GM23338 (cell line): Measurements from ENCODE around the gene CCNY. TPM values are rescaled to one million over a fixed set of nuclear protein-coding genes. Genes with fewer than 3 reads are reported as not detected.
A peak's percentile ranks its signal among the peaks of the same experiment; 100 is the strongest.

ENCODE experiments used
- ATAC-seq: fragments of 200-7000 bp; cut with Tn5 transposase; 3 replicates; pipeline ENCODE4 v1.9.1; 2020
- DNase-seq: peaks from one replicate; pipeline ENCODE4 v3.0.0-alpha.2; 2015; ENCODE audit warnings: low spot score
- H2AFZ ChIP-seq: fragments of 200-600 bp; sonication (generic); 2 replicates; pipeline ENCODE4 v1.8.0; 2016; ENCODE audit warnings: antibody characterized with exemption, mild to moderate bottlenecking, moderate library complexity
- H3F3A ChIP-seq: fragments of 200-600 bp; sonication (generic); replicated peaks from 2 replicates; pipeline ENCODE4 v1.8.0; 2017; ENCODE audit warnings: antibody characterized with exemption, mixed run types, low read depth
- H3K27ac ChIP-seq: fragments of 200-600 bp; sonication (generic); 2 replicates; pipeline ENCODE4 v1.6.1; 2016; ENCODE audit warnings: low read depth
- H3K27me3 ChIP-seq: fragments of 200-600 bp; sonication (generic); 2 replicates; pipeline ENCODE4 v1.8.0; 2016; ENCODE audit warnings: mild to moderate bottlenecking, mixed run types, moderate library complexity; ENCODE audit not compliant: insufficient read depth
- H3K36me3 ChIP-seq: fragments of 200-600 bp; sonication (generic); 2 replicates; pipeline ENCODE4 v1.8.0; 2016; ENCODE audit warnings: mild to moderate bottlenecking; ENCODE audit not compliant: insufficient read depth
- H3K4me1 ChIP-seq: fragments of 200-600 bp; sonication (generic); 2 replicates; pipeline ENCODE4 v1.8.0; 2016; ENCODE audit warnings: mild to moderate bottlenecking, moderate library complexity; ENCODE audit not compliant: insufficient read depth
- H3K4me2 ChIP-seq: fragments of 200-600 bp; sonication (generic); 2 replicates; pipeline ENCODE4 v1.7.1; 2017; ENCODE audit warnings: mixed run types
- H3K4me3 ChIP-seq: fragments of 200-600 bp; sonication (generic); 2 replicates; pipeline ENCODE4 v1.6.1; 2016; ENCODE audit warnings: mixed run types
- H3K79me2 ChIP-seq: fragments of 200-600 bp; sonication (generic); replicated peaks from 2 replicates; pipeline ENCODE4 v1.8.0; 2017; ENCODE audit warnings: mild to moderate bottlenecking; ENCODE audit not compliant: insufficient read depth
- H3K9me2 ChIP-seq: fragments of 200-600 bp; sonication (generic); 2 replicates; pipeline ENCODE4 v1.8.0; 2017; ENCODE audit not compliant: insufficient read depth
- H4K20me1 ChIP-seq: fragments of 200-600 bp; sonication (generic); replicated peaks from 2 replicates; pipeline ENCODE4 v1.8.0; 2017; ENCODE audit warnings: mild to moderate bottlenecking; ENCODE audit not compliant: insufficient read depth
- H3K27ac Mint-ChIP-seq: 2 replicates; pipeline ENCODE4 v1.8.0; 2020; ENCODE audit warnings: inconsistent platforms, mild to moderate bottlenecking, moderate library complexity, mixed read lengths
- H3K27me3 Mint-ChIP-seq: 3 replicates; pipeline ENCODE4 v1.8.0; 2022; ENCODE audit warnings: low read depth, mild to moderate bottlenecking, moderate library complexity, mixed read lengths, inconsistent platforms; ENCODE audit not compliant: insufficient read depth, poor library complexity
- H3K36me3 Mint-ChIP-seq: 3 replicates; pipeline ENCODE4 v1.8.0; 2021; ENCODE audit warnings: low read depth, mild to moderate bottlenecking, inconsistent platforms, moderate library complexity, mixed read lengths
- H3K4me1 Mint-ChIP-seq: 3 replicates; pipeline ENCODE4 v1.8.0; 2020; ENCODE audit warnings: mild to moderate bottlenecking, inconsistent platforms, mixed read lengths
- H3K4me3 Mint-ChIP-seq: 3 replicates; pipeline ENCODE4 v1.8.0; 2021; ENCODE audit warnings: moderate library complexity, mild to moderate bottlenecking, inconsistent platforms, mixed read lengths
- H3K9me3 Mint-ChIP-seq: 3 replicates; pipeline ENCODE4 v1.8.0; 2020; ENCODE audit warnings: moderate library complexity, mild to moderate bottlenecking, inconsistent platforms, mixed read lengths
- EZH2 ChIP-seq: fragments of 200-600 bp; sonication (generic); IDR thresholded peaks from one replicate; pipeline ENCODE4 v1.8.0; 2017; ENCODE audit warnings: antibody characterized with exemption, mild to moderate bottlenecking, low read depth; ENCODE audit not compliant: unreplicated experiment
- JUNB ChIP-seq: IDR thresholded peaks from one replicate; pipeline ENCODE4 v1.6.1; 2016; ENCODE audit warnings: antibody characterized with exemption; ENCODE audit not compliant: unreplicated experiment
- NANOG ChIP-seq: IDR thresholded peaks from 2 replicates; pipeline ENCODE4 v1.6.1; 2016; ENCODE audit warnings: antibody characterized with exemption, borderline replicate concordance
- POLR2AphosphoS5 ChIP-seq: IDR thresholded peaks from 2 replicates; pipeline ENCODE4 v1.6.1; 2016; ENCODE audit warnings: antibody characterized with exemption, low read depth
- ZNF114 ChIP-seq: fragments of 250-450 bp; sonication (Bioruptor Pico); IDR thresholded peaks from 2 replicates; pipeline ENCODE4 v1.5.0; 2020; ENCODE audit warnings: mild to moderate bottlenecking, moderate library complexity
- ZNF331 ChIP-seq: fragments of 250-450 bp; sonication (Bioruptor Pico); IDR thresholded peaks from 2 replicates; pipeline ENCODE4 v1.5.0; 2020; ENCODE audit warnings: low read depth, mild to moderate bottlenecking, moderate library complexity
- polyA plus RNA-seq: library from polyadenylated mRNA; unstranded; fragments of >200 nt; fragmentation: Nextera tagmentation; extraction: Ambion mirVana; gene quantifications from 2 replicates; pipeline ENCODE4 v1.2.1, GENCODE V29; 2016
- total RNA-seq: library from RNA; depleted of rRNA; stranded (reverse); fragments of >200 nt; shearing (Covaris generic); gene quantifications from 2 replicates; pipeline ENCODE4 v1.2.3, GENCODE V29; 2014
- TF ChIP-seq, protein P1 (sequence below): fragments of 250-450 bp; sonication (Bioruptor Pico); IDR thresholded peaks from 2 replicates; pipeline ENCODE4 v1.5.0; 2020; ENCODE audit warnings: mild to moderate bottlenecking, moderate library complexity
- TF ChIP-seq, protein P2 (sequence below): IDR thresholded peaks from one replicate; pipeline ENCODE4 v1.6.1; 2018; ENCODE audit warnings: antibody characterized with exemption; ENCODE audit not compliant: unreplicated experiment
- TF ChIP-seq, protein P3 (sequence below): IDR thresholded peaks from 2 replicates; pipeline ENCODE4 v1.6.1; 2016; ENCODE audit warnings: antibody characterized with exemption

The CCNY gene
- total and polyA plus RNA-seq, 2 experiments from 2014 or later = 14.2 to 29.0 TPM

DNA sequence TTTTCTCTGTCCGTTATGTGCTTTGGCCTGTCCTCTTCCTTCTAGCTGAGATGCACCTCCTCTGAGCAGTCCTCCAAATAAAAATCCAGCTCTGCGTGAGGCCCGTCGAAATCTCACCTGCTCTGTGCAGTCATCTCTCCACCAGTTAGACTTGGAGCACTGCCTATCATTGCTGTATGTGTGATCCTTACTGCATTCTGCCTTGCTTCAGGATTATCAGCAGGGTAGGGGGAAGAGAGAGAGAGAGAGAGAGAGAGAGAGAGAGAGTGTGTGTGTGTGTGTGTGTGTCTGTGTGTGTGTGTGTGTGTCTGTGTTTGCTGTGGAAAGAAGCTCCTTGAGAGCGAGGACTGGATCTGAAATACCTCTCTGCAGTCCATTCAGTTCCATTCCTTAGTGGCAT lies 129.4 kb downstream of the CCNY start:
- H3K4me3 ChIP-seq = peak overlapping the region; percentile 34; the same call in 1 of the 2 replicates
- no peaks in the 10 kb centered on the region for H3K36me3 Mint-ChIP-seq
- peaks cover 5% of the 10 kb centered on the region for H3K9me2 ChIP-seq
- no peak for ATAC-seq
- H3K27ac ChIP-seq = 0 out of 2 replicates have a peak overlapping the region, but pooled peaks have one; percentile 0
- peak overlapping the region; percentile 63 for H3K4me2 ChIP-seq
- peaks cover 39% of the 10 kb centered on the region for H3K4me1 Mint-ChIP-seq
- H3K27ac Mint-ChIP-seq = no peak overlapping the region
- H3K27me3 Mint-ChIP-seq = peaks cover 4% of the 10 kb centered on the region
- H3K4me1 ChIP-seq = peaks cover 67% of the 10 kb centered on the region
- H4K20me1 ChIP-seq = 0 out of 2 replicates have a peak, but pooled peaks cover 6% of the 10 kb centered on the region
- no peaks in the 10 kb centered on the region for H3K9me3 Mint-ChIP-seq
- H3K79me2 ChIP-seq = peaks cover 76% of the 10 kb centered on the region
- H2AFZ ChIP-seq = no peak overlapping the region
- H3F3A ChIP-seq = no peaks in the 10 kb centered on the region
- no peaks in the 10 kb centered on the region for H3K36me3 ChIP-seq
- no peak for DNase-seq
- H3K4me3 Mint-ChIP-seq = no peak overlapping the region
- TF ChIP-seq EZH2 (no peak), ZNF331 (CRISPR knock-in tag) (no peak), NANOG (no peak), POLR2AphosphoS5 (no peak)
- TF ChIP-seq, protein P1, sequence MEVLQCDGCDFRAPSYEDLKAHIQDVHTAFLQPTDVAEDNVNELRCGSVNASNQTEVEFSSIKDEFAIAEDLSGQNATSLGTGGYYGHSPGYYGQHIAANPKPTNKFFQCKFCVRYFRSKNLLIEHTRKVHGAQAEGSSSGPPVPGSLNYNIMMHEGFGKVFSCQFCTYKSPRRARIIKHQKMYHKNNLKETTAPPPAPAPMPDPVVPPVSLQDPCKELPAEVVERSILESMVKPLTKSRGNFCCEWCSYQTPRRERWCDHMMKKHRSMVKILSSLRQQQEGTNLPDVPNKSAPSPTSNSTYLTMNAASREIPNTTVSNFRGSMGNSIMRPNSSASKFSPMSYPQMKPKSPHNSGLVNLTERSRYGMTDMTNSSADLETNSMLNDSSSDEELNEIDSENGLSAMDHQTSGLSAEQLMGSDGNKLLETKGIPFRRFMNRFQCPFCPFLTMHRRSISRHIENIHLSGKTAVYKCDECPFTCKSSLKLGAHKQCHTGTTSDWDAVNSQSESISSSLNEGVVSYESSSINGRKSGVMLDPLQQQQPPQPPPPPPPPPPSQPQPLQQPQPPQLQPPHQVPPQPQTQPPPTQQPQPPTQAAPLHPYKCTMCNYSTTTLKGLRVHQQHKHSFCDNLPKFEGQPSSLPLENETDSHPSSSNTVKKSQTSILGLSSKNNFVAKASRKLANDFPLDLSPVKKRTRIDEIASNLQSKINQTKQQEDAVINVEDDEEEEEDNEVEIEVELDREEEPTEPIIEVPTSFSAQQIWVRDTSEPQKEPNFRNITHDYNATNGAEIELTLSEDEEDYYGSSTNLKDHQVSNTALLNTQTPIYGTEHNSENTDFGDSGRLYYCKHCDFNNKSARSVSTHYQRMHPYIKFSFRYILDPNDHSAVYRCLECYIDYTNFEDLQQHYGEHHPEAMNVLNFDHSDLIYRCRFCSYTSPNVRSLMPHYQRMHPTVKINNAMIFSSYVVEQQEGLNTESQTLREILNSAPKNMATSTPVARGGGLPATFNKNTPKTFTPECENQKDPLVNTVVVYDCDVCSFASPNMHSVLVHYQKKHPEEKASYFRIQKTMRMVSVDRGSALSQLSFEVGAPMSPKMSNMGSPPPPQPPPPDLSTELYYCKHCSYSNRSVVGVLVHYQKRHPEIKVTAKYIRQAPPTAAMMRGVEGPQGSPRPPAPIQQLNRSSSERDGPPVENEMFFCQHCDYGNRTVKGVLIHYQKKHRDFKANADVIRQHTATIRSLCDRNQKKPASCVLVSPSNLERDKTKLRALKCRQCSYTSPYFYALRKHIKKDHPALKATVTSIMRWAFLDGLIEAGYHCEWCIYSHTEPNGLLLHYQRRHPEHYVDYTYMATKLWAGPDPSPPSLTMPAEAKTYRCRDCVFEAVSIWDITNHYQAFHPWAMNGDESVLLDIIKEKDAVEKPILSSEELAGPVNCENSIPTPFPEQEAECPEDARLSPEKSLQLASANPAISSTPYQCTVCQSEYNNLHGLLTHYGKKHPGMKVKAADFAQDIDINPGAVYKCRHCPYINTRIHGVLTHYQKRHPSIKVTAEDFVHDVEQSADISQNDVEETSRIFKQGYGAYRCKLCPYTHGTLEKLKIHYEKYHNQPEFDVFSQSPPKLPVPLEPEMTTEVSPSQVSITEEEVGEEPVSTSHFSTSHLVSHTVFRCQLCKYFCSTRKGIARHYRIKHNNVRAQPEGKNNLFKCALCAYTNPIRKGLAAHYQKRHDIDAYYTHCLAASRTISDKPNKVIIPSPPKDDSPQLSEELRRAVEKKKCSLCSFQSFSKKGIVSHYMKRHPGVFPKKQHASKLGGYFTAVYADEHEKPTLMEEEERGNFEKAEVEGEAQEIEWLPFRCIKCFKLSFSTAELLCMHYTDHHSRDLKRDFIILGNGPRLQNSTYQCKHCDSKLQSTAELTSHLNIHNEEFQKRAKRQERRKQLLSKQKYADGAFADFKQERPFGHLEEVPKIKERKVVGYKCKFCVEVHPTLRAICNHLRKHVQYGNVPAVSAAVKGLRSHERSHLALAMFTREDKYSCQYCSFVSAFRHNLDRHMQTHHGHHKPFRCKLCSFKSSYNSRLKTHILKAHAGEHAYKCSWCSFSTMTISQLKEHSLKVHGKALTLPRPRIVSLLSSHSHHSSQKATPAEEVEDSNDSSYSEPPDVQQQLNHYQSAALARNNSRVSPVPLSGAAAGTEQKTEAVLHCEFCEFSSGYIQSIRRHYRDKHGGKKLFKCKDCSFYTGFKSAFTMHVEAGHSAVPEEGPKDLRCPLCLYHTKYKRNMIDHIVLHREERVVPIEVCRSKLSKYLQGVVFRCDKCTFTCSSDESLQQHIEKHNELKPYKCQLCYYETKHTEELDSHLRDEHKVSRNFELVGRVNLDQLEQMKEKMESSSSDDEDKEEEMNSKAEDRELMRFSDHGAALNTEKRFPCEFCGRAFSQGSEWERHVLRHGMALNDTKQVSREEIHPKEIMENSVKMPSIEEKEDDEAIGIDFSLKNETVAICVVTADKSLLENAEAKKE (CRISPR knock-in tag) = no peak
- no peaks in the 10 kb centered on the region for H3K27me3 ChIP-seq

DNA sequence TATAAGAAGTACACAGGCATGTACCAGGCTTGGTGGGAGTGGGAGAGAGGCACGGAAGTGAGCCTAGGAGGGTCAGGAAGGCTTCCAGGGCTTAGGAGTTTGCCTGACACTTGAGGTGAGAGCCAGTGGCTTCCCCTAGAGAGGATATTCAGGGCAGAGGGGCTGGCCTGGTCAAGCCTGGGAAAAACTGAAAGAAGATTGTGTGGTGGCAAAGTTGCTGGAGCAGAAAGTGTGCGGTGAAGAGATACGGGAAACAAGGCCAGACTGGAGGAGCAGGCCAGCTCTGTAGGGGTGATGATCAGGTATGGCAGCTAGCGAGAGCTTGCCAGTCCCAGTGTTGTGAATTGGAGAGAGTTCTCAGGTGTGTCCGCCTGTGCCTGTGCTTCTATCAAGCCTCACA lies 129.9 kb downstream of the CCNY start:
- H3K36me3 ChIP-seq = no peaks in the 10 kb centered on the region
- H3F3A ChIP-seq = no peaks in the 10 kb centered on the region
- H3K4me2 ChIP-seq = no peak overlapping the region
- no peak overlapping the region for H3K27ac ChIP-seq
- peaks cover 72% of the 10 kb centered on the region for H3K79me2 ChIP-seq
- Mint-ChIP-seq H3K4me3 (no peak overlapping the region), H3K9me3 (no peaks in the 10 kb centered on the region), H3K27ac (no peak overlapping the region), H3K36me3 (no peaks in the 10 kb centered on the region), H3K27me3 (peaks cover 4% of the 10 kb centered on the region), H3K4me1 (peaks cover 39% of the 10 kb centered on the region)
- H2AFZ ChIP-seq = no peak overlapping the region
- no peaks in the 10 kb centered on the region for H3K27me3 ChIP-seq
- peaks cover 68% of the 10 kb centered on the region for H3K4me1 ChIP-seq
- H4K20me1 ChIP-seq = 0 out of 2 replicates have a peak, but pooled peaks cover 11% of the 10 kb centered on the region
- no peak overlapping the region for H3K4me3 ChIP-seq
- DNase-seq (no peak), ATAC-seq (peak; percentile 5; the same call in 2 of the 3 replicates)
- peaks cover 4% of the 10 kb centered on the region for H3K9me2 ChIP-seq
- TF ChIP-seq JUNB (no peak), ZNF114 (CRISPR knock-in tag) (no peak)
- TF ChIP-seq, protein P2, sequence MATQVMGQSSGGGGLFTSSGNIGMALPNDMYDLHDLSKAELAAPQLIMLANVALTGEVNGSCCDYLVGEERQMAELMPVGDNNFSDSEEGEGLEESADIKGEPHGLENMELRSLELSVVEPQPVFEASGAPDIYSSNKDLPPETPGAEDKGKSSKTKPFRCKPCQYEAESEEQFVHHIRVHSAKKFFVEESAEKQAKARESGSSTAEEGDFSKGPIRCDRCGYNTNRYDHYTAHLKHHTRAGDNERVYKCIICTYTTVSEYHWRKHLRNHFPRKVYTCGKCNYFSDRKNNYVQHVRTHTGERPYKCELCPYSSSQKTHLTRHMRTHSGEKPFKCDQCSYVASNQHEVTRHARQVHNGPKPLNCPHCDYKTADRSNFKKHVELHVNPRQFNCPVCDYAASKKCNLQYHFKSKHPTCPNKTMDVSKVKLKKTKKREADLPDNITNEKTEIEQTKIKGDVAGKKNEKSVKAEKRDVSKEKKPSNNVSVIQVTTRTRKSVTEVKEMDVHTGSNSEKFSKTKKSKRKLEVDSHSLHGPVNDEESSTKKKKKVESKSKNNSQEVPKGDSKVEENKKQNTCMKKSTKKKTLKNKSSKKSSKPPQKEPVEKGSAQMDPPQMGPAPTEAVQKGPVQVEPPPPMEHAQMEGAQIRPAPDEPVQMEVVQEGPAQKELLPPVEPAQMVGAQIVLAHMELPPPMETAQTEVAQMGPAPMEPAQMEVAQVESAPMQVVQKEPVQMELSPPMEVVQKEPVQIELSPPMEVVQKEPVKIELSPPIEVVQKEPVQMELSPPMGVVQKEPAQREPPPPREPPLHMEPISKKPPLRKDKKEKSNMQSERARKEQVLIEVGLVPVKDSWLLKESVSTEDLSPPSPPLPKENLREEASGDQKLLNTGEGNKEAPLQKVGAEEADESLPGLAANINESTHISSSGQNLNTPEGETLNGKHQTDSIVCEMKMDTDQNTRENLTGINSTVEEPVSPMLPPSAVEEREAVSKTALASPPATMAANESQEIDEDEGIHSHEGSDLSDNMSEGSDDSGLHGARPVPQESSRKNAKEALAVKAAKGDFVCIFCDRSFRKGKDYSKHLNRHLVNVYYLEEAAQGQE = no peak
- TF ChIP-seq, protein P3, sequence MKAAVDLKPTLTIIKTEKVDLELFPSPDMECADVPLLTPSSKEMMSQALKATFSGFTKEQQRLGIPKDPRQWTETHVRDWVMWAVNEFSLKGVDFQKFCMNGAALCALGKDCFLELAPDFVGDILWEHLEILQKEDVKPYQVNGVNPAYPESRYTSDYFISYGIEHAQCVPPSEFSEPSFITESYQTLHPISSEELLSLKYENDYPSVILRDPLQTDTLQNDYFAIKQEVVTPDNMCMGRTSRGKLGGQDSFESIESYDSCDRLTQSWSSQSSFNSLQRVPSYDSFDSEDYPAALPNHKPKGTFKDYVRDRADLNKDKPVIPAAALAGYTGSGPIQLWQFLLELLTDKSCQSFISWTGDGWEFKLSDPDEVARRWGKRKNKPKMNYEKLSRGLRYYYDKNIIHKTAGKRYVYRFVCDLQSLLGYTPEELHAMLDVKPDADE = no peak
